Measurements from ENCODE around the gene LSM2.
"Not testable (repeated sequence)": the region's sequence is repeated elsewhere in the genome, so short reads cannot be mapped to it uniquely, and the experiment has no call there.

LSM2 gene

GRCh38 chr6:31794866-31795615, 11.7 kb downstream of the LSM2 start:
- H3K4me3 Mint-ChIP-seq, result peak overlapping the region; percentile 97
- no peaks in the 10 kb centered on the region for H3K27me3 Mint-ChIP-seq (ENCODE audit: low read depth)
- H3K27ac Mint-ChIP-seq, result peak overlapping the region; percentile 99
- peaks cover 36% of the 10 kb centered on the region for H3K4me1 Mint-ChIP-seq (ENCODE audit: low read depth)
- H3K36me3 Mint-ChIP-seq (ENCODE audit: low read depth), result peaks cover 18% of the 10 kb centered on the region
- H3K9me3 Mint-ChIP-seq, result no peaks in the 10 kb centered on the region

GRCh38 chr6:31794294-31794865, 12.4 kb downstream of the LSM2 start:
- H3K27ac Mint-ChIP-seq, result peak overlapping the region; percentile 77
- no peaks in the 10 kb centered on the region for H3K27me3 Mint-ChIP-seq (ENCODE audit: low read depth)
- peaks cover 21% of the 10 kb centered on the region for H3K36me3 Mint-ChIP-seq (ENCODE audit: low read depth)
- peaks cover 36% of the 10 kb centered on the region for H3K4me1 Mint-ChIP-seq (ENCODE audit: low read depth)
- H3K4me3 Mint-ChIP-seq, result peak overlapping the region; percentile 97
- no peaks in the 10 kb centered on the region for H3K9me3 Mint-ChIP-seq

DNA sequence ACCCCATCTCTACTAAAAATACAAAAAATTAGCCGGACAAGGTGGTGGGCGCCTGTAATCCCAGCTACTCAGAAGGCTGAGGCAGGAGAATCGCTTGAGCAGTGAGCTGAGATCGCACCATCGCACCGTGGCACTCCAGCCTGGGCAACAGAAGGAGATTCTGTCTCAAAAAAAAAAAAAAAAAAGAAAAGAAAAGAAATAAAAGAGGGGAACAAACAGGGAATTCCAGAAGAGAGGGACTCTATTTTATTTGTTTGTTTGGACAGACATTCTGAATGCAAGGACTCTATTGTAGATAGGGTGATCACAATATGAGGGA, 12.9 kb downstream of the LSM2 start:
- peaks cover 36% of the 10 kb centered on the region for H3K4me1 Mint-ChIP-seq (ENCODE audit: low read depth)
- peak overlapping the region; percentile 77 for H3K27ac Mint-ChIP-seq
- peak overlapping the region; percentile 97 for H3K4me3 Mint-ChIP-seq
- H3K36me3 Mint-ChIP-seq (ENCODE audit: low read depth), result peaks cover 24% of the 10 kb centered on the region
- not testable (repeated sequence) for H3K27me3 Mint-ChIP-seq (ENCODE audit: low read depth); H3K9me3 Mint-ChIP-seq

GRCh38 chr6:31792761-31793171, 14.0 kb downstream of the LSM2 start:
- Mint-ChIP-seq H3K4me1 (ENCODE audit: low read depth) (peaks cover 28% of the 10 kb centered on the region), H3K9me3 (no peaks in the 10 kb centered on the region), H3K27me3 (ENCODE audit: low read depth) (no peaks in the 10 kb centered on the region), H3K27ac (no peak overlapping the region), H3K4me3 (no peak overlapping the region), H3K36me3 (ENCODE audit: low read depth) (peaks cover 24% of the 10 kb centered on the region)

DNA sequence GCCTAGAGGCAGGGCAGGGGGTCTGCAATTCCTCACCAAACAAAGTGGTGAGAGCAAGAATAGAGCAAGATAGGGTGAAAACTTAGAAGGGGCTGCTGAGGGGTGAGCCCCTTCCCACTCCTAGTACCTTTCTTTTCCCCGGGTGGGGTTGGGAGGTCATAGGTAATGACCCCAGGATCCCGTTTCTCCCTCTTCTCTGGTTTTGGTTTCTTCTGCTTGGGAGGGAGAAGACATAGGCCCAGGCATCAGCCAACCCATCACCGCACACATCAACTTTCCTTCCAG, 14.7 kb downstream of the LSM2 start:
- Mint-ChIP-seq H3K27ac (no peak overlapping the region), H3K9me3 (no peaks in the 10 kb centered on the region), H3K27me3 (ENCODE audit: low read depth) (no peaks in the 10 kb centered on the region), H3K4me3 (no peak overlapping the region), H3K36me3 (ENCODE audit: low read depth) (peaks cover 24% of the 10 kb centered on the region), H3K4me1 (ENCODE audit: low read depth) (peaks cover 20% of the 10 kb centered on the region)

GRCh38 chr6:31791324-31792089, 15.3 kb downstream of the LSM2 start:
- peaks cover 22% of the 10 kb centered on the region for H3K36me3 Mint-ChIP-seq (ENCODE audit: low read depth)
- H3K9me3 Mint-ChIP-seq, result no peaks in the 10 kb centered on the region
- peaks cover 18% of the 10 kb centered on the region for H3K4me1 Mint-ChIP-seq (ENCODE audit: low read depth)
- no peak overlapping the region for H3K4me3 Mint-ChIP-seq
- H3K27me3 Mint-ChIP-seq (ENCODE audit: low read depth), result no peaks in the 10 kb centered on the region
- H3K27ac Mint-ChIP-seq, result peak overlapping the region; percentile 37

GRCh38 chr6:31785475-31785874, 21.3 kb downstream of the LSM2 start:
- Mint-ChIP-seq H3K27me3 (ENCODE audit: low read depth) (no peaks in the 10 kb centered on the region), H3K27ac (no peak overlapping the region), H3K36me3 (ENCODE audit: low read depth) (peaks cover 24% of the 10 kb centered on the region), H3K9me3 (no peaks in the 10 kb centered on the region), H3K4me1 (ENCODE audit: low read depth) (peaks cover under 1% of the 10 kb centered on the region), H3K4me3 (no peak overlapping the region)

- H3K36me3 Mint-ChIP-seq (ENCODE audit: low read depth), result peaks cover 21% of the 10 kb centered on the region
- no peaks in the 10 kb centered on the region for H3K9me3 Mint-ChIP-seq
- no peaks in the 10 kb centered on the region for H3K4me1 Mint-ChIP-seq (ENCODE audit: low read depth)
- no peak overlapping the region for H3K27ac Mint-ChIP-seq
- no peak overlapping the region for H3K4me3 Mint-ChIP-seq
- H3K27me3 Mint-ChIP-seq (ENCODE audit: low read depth), result no peaks in the 10 kb centered on the region
These were observed 22.5 kb downstream of the LSM2 start for GRCh38 chr6:31784098-31784925.

DNA sequence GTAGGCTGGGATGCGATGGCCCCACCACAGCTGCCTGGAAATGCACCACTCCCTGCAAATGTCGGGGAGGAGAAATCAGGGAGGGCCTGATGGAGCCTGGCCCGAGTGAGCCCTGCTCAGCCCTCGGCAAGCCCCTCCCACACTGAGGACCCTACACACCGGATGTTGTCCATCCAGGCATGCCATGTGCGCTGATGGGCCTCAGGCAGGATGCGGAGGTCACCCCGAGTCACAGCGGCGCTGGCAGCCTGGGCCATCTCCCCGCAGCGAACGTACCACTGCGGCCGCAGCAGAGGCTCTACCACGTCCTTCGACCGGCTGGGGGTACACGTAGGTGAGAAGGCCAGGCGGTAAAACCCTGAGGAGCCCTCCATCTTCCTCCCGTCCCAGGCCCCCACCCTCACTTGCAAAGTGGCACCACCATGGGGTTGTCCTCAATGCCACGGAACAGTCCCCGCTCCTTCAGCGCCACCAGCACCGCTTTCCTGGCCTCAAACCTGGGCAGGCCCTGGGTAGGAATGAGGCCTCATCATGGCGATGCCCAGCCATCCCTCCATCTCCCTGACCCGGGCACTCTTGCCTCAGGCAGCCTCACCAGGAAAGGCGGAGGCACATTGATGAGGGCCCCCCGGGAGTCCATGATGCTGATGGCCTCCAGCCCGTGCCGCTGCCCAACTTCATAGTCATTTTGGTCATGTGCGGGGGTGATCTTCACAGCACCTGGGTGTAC, 24.5 kb downstream of the LSM2 start:
- Mint-ChIP-seq H3K4me1 (ENCODE audit: low read depth) (peaks cover 3% of the 10 kb centered on the region), H3K4me3 (no peak overlapping the region), H3K36me3 (ENCODE audit: low read depth) (peaks cover 18% of the 10 kb centered on the region), H3K9me3 (no peaks in the 10 kb centered on the region), H3K27ac (no peak overlapping the region), H3K27me3 (ENCODE audit: low read depth) (no peaks in the 10 kb centered on the region)

GRCh38 chr6:31781244-31782125, 25.3 kb downstream of the LSM2 start:
- no peak overlapping the region for H3K4me3 Mint-ChIP-seq
- no peaks in the 10 kb centered on the region for H3K9me3 Mint-ChIP-seq
- peaks cover 9% of the 10 kb centered on the region for H3K4me1 Mint-ChIP-seq (ENCODE audit: low read depth)
- no peaks in the 10 kb centered on the region for H3K27me3 Mint-ChIP-seq (ENCODE audit: low read depth)
- no peak overlapping the region for H3K27ac Mint-ChIP-seq
- peaks cover 18% of the 10 kb centered on the region for H3K36me3 Mint-ChIP-seq (ENCODE audit: low read depth)

DNA sequence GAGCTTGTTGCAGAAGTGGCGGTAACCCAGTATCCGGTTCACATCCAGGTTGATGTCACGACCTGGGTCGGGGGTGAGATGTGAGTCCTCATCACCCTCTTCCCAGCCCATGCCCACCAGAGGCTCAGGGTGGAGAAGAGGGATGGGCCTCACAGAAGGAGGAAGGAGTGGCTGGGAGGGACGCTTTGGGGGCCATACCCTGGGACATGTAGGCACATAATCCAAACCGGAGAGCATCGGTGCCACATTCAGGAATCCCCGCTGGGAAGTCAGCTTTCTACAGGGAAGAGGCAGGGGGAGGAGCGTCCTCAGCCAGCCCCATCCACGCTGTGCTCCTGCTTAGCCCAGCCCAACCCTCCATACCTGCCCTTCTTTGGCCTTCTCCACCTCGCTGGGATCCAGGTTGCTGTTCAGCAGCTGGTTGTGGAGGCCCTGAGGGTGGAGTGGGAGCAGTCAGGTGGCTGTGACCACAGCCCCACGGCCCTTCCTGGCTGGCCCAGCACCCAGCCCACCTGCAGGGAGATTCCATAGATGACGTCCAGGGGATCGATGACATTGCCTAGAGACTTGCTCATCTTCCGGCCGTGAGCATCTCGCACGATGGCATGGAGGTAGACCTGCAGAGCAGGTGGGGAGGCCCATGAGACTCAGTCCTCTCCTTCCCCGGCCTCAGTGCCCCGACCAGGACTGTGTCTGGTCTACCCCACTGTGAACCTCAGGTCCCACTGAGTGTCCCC, 26.1 kb downstream of the LSM2 start:
- Mint-ChIP-seq H3K27ac (no peak overlapping the region), H3K9me3 (no peaks in the 10 kb centered on the region), H3K4me3 (no peak overlapping the region)

GRCh38 chr6:31779908-31780307, 26.9 kb downstream of the LSM2 start:
- Mint-ChIP-seq H3K27ac (no peak overlapping the region), H3K36me3 (ENCODE audit: low read depth) (peaks cover 16% of the 10 kb centered on the region), H3K27me3 (ENCODE audit: low read depth) (no peaks in the 10 kb centered on the region), H3K4me3 (no peak overlapping the region), H3K9me3 (no peaks in the 10 kb centered on the region), H3K4me1 (ENCODE audit: low read depth) (peaks cover 17% of the 10 kb centered on the region)

More for the DNA sequence above, 26.1 kb downstream of the LSM2 start:
- peaks cover 13% of the 10 kb centered on the region for H3K4me1 Mint-ChIP-seq (ENCODE audit: low read depth)
- peaks cover 16% of the 10 kb centered on the region for H3K36me3 Mint-ChIP-seq (ENCODE audit: low read depth)
- H3K27me3 Mint-ChIP-seq (ENCODE audit: low read depth), result no peaks in the 10 kb centered on the region
